Activated CD4-positive, CD25-positive, alpha-beta regulatory T cell (primary cell): ENCODE results near the gene ZNF79.
"Not testable (repeated sequence)": the region's sequence is repeated elsewhere in the genome, so short reads cannot be mapped to it uniquely, and the experiment has no call there.

Source experiments
- DNase-seq, 4 experiments: peaks; one replicate each; lab custom pipeline; 2025; lab: John Stamatoyannopoulos, UW

ZNF79 gene

DNA sequence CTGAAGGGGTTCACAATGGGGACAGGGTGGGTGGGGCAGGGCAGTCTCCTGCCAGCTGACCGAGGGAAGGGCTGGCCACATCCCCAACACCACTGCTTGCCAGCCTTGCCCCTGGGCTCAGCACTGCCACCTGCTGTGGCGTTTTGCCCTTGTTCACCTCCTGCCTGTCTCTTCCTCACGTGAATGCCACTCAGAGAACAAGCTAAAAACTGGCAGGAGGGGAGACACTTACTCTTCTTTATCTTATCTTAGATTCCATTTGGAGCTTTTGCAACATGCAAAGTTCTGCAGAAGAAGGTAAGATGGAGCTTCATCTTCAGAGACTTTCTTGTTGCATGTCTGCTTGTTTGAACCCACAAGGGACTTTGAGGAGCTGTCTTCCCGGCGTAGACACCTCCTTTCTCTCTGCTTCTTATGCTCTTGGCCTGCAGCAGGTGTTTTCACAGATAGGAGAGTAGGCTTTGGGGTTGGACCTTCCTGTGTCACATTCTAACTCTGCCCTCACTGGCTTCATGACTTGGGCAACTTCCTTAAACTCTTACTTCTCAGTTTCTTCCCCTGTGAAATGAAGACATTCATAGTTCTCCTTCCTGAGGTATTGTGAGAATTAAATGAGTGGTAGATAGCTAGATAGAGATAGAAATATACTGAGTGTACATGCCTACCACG lies 31.3 kb downstream of the ZNF79 start:
- DNase-seq = no peak

DNA sequence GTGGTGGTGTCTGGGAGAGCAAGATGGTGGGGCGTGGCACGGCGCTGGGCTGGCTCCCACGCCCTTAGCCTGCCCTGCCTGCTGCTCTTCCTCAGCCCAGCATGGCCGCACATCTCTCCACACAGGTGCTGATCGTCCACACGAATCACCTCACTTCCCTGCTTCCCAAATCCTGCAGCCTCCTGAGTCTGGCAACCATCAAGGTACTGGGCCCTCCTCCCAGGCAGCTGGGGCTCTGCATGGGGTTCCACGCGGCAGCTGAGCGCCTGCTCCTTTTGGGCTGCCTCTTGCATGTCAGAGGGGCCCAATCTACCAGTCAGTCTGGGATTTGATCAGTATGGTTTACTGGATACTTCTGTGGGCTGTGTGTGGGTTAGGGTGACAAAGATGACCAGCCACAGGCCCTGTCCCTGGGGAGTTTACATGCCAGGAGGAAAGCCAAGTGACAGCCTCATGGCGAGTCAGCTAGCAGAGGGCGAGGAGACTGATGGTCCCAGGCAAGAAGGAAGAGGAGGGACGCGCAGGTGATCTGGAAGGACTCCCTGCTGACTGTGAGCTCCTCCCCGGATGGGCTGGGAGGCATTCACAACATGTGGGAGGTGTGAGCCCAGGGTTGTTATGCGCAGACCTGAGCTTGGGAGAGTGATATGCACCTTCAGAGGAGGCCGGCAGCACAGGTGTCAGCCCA lies 33.2 kb downstream of the ZNF79 start:
- DNase-seq = no peak

DNA sequence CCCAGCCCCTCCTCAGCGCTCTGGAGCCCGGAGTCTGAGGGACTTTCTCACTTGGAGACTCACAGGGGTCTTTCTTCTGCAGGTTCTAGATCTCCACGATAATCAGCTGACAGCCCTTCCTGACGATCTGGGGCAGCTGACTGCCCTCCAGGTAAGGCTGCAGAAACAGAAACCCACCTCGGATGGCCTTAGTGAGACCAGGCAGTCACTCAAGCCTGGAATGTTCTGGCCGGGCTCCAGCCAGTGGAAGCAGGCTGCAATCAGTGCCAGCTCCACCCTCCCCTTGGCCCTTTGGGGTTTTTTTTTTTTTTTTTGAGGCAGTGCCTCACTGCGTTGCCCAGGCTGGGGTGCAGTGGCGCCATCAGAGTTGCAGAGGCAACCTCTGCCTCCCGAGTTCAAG lies 34.7 kb downstream of the ZNF79 start:
- no peak for DNase-seq

DNA sequence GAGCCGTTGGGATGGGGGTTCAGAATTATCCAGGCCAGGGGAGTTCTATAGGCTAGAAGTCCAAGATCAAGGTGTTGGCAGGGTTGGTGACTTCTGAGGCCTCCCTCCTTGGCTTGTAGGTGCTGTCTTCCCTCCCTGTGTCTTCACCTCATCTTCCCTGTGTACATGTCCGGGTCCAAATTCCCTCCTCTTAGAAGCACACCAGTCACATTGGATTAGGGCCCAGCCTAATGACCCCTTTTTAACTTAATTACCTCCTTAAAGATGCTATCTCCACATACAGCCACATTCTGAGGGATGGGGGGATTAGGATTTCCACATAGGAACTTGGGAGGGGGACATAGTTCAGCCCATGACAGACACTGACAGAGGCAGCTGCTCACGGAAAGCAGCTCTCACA lies 39.2 kb downstream of the ZNF79 start:
- no peak for DNase-seq

DNA sequence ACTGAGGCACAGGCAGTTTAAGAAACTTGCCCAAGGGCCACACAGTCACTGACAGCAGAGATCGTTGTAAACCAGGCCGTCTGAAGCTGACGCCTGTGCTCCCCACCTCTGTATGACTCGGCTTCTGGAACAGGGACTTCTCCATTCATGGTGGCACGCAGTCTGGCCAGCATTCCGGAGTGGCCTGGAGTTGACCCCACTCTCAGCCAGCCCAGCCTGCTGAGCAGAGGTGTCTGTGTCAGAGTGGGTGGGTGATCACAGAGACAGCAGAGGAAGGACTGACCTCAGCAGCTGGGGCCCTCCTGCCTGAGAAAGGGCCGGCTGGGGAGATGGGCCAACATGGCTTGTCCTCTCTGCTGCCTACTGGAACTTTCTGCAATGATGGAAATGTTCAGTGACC lies 39.7 kb downstream of the ZNF79 start:
- no peak for DNase-seq

DNA sequence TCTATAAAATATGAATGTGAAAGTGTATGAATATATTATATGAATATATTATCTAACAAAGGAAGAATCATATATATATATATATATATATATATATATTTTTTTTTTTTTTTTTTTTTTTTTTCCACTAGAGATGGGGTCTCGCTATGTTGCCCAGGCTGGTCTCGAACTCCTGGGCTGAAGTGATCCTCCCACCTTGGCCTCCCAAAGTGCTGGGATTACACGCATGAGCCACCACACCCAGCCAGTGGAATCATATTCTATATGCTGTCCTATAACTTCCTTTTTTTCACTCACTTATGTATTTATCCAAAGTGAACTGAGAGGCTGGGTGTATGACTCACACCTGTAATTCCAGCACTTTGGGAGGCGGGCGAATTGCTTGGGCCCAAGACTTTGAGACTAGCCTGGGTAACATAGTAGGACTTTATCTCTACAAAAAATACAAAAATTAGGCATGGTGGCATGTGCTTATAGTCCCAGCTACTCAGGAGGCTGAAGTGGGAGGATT lies 42.3 kb downstream of the ZNF79 start:
- not testable (repeated sequence) for DNase-seq

DNA sequence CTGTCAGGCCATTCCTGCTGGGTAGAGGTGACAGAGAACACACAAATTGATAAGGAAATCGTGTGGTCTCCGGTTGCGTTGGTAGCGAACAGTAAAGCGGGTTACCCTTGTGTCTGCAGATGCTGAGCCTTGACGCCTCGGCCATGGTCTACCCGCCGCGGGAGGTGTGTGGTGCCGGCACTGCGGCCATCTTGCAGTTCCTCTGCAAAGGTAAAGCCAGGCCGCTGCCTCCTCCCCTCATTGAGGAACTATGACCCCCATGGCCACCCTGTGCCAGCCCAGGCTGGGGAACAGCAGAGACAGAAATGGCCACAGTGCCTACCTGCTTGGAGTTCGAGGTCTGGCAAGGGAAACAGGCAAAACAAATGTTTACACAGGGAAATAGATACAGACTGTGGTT lies 43.4 kb downstream of the ZNF79 start:
- no peak for DNase-seq

DNA sequence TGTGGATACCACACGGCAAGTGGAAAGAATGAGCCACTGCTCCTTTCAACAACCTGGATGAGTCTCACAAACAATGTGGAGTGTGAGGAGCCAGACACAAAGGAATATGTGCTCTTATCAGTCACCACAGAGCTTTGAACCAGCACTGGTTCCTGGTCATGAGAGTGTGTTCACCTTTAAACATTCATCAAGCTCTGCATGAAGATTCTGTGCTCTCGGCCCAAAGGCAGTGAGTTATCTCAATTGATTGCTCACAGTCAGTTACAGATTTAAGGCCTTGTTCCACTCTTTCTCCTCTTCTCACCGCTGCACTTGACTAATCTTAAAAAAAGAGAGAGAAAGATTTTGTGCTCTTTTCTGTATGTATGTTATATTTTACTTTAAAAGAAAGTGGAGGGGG lies 46.5 kb downstream of the ZNF79 start:
- no peak for DNase-seq

DNA sequence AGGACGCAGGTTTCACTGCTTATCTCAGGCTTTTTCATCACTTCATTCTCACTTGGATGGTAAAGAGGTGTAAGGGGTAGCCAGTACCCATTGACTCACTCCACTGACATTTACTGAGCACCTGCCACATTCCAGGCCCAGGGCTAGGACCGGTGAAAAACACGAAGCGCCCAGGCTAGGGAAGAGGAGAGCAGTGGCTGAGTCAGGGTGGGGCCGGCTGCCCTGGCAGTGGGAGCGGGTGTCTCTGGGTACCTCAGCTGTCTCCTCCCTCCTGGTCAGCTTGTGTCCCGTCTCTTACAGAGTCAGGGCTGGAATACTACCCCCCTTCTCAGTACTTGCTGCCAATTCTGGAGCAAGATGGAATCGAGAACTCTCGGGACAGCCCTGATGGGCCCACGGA lies 49.3 kb downstream of the ZNF79 start:
- no peak for DNase-seq

DNA sequence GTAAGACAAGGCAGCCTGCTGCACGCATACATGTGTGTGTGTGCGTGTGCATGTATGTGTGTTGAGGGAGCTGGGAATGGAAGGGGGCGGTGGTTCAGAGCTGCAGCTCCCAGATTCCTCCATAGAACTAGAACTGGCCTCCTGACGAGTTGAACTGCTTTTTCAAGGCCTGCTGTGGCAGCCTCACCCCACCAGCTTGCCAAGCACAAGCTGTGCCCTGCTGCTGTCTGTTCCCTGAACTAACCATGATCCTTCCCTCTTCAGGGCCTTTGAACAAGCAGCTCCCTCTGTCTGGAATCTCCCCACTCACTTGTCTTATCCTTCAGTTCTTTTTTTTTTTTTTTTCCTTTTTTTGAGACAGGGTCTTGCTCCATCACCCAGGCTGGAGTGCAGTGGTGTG lies 49.8 kb downstream of the ZNF79 start:
- DNase-seq = no peak

DNA sequence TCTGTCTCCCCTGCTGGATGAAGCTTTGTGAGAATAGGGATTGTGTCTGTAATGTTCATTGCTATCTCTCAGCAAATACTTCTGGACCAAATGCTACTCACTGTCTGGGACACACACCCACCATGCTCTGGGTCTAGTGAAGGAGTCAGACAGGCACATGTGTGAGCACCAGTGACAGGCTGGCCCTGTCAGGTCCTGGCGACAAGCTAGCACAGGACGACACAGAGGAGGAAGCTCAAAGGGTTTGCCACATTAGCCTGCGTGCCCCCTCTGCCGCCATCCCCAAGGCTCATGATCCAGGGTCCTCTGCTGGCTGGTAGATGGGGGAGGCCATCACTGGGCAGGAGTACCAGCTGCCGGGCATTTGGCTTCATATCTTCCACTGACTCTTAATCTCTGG lies 50.4 kb downstream of the ZNF79 start:
- no peak for DNase-seq

DNA sequence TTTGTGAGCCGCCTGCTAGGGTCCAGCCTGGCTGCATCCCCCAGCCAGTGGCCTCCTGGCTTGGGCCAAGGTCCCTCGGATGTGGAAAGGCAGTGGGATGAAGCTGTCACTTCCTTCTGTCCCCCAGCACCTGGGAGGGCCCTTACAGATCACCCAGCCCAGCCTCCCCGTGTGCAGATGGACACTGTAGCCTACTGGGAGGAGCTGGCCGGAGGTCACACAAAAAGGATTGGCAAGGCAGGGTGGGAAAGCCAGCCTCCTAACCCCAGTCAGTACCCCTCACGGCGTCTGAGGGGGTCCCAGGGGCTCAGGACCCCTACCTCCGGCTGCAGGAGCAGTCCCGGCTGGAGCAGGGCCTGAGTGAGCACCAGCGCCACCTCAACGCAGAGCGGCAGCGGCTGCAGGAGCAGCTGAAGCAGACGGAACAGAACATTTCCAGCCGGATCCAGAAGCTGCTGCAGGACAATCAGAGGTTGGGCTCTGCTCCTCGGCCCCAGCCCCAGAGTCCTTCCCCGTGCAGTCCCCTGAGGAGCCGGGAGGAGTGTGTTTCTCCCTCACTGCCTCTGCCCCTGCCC lies 55.4 kb downstream of the ZNF79 start:
- DNase-seq = no peak

DNA sequence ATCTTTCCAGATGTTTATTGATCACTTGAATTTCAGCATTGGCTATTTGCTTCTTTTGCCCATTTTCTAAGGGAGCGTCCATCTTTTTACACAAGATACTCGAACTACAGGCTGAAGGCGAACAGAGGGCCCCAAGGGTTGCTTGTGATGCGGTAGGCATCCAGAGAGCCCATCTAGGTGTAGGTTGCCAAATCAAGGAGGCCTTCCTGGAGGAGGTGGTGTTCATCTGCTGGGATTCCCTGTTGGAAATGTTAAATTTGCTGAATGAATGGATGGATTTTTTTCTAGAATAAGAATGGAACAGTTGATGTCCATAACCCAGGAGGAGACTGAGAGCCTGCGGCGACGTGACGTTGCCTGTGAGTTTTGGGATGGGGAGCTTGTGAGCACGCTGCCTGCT lies 58.5 kb downstream of the ZNF79 start:
- DNase-seq = no peak

DNA sequence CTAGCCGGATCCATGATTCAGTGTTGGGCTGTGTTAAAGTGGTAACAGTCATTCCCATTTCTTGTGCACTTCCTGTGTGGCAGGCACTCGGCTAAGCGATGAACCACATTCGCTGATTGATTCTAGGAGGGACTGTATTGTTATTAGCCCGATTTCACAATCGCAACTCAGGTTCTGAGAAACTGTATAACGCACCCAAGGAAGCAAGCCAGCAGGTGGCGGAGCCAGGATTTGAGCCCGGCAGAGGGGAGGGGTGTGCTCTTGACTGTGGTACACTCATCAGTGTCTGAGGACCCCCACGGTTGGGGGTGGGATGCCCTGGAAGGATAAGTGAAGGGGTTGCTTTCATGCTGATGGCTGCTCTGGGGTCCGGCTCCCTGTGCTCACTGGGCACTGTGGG lies 61.8 kb downstream of the ZNF79 start:
- DNase-seq = no peak

DNA sequence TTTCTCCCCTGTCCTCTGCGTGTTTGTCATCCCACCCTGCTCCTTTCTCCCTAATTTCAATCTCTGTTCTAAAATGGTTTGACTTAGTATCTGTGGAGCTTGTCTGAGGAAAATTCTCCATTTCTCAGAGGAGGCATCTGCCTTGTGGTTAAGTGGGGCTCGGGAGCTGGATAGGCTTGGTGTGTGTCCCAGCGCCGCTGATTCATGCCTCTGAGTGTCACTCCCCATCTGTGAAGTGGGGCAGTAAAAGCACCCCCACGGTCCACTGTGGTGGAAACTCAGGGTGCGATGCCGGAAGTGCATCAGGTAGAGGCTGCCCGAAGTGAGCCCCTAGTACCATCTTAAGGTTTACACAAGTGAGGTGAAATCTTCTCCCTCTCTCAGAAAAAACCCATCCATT lies 64.8 kb downstream of the ZNF79 start:
- DNase-seq = no peak

DNA sequence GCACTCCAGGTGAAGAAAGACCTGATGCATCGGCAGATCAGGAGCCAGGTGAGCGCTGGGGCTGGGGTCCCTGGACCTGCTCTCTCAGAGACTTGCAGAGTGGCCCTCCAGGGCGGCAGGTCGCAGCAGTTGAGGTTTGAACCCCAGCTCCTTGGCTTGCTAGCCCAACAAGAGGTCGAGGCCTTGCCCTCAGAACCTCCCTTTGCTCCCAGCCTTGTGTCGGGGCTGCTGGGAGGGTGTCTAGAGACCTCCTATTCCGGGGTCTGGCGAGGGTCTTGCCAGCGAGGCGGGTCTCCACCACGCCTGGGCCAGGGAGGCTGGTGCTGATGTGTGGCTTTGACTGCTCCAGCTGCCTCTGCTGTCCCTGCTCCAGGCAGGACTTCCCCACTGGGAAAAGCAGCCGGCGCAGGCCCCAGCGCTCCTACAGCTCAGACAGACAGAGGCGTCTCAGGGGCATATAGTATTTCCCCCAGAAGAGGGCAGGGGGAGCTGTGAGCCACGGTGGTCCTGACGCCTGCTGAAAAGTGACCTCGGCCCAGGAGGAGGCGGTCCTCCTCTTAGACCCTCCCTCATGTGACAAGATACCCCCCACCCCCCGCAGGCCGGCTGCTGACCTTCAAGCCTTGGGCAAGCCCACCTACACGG lies 65.4 kb downstream of the ZNF79 start:
- DNase-seq = no peak

DNA sequence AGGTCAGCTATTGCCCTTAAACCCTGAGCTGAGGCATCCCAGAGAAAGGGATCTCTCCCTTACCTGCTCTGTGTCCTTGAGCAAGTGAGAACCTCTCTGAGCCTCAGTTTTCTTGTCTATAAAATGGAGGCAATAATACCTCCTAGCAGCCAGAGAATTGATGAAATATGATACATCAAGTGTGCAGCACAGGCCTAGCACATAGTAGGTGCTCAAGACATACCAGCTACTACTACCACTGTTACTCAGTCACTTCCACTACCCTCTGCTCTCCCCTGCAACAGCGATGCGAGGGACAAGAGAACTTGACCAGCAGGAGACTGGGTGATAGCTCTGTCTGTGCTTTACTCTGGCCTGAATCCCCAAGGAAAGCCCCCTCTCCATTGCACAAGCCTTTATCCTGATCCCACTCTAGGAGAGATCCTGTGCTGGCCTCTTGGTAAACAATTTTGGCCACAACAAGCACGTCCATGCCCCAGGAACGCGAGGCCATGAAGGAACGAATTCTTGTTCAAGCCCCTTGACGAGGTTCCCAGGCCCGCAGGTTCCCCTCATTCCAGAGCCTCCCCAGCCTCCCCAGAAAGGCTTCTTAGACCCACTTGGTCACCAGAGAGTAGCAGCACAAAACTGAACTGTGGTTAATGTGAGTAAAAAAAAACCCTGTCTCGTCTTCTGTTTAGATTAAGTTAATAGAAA lies 66.5 kb downstream of the ZNF79 start:
- DNase-seq = no peak

DNA sequence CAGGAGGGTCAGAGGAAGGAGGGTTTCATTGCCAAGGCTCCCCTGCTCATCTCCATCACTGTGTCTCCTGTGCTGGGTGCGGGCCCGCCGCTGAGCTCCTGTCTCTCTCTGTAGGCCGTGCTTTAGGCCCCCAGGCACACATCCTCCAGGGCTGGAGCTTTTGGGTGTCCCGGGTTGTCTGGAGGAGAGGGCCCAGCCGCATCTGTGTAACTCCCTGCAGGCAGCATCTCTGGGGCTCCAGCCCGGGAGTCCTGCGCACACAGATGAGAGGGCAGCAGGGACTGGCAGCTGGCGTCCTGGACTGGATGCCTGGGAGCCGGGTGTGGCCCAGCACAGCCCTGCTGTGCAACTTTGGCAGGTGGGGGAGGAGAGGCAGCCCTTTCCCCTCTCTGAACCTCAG lies 67.3 kb downstream of the ZNF79 start:
- DNase-seq = no peak

DNA sequence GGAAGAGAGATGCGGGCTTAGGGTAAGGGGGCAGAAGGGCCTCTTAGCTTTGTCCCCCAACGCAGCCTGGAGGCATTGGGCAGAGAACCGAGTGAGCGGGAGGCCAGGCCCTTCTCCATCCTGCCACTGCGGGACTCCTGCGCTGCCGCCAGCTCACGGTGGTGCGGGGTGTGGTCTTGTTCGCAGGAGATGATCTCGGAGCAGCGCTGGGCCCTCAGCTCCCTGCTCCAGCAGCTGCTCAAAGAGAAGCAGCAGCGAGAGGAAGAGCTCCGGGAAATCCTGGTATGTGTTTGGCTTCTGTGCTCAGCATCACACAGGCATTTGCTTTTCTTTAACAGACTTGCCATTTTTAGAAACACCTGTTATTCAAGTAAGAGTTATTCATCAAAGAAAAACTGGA lies 68.4 kb downstream of the ZNF79 start:
- DNase-seq = no peak

DNA sequence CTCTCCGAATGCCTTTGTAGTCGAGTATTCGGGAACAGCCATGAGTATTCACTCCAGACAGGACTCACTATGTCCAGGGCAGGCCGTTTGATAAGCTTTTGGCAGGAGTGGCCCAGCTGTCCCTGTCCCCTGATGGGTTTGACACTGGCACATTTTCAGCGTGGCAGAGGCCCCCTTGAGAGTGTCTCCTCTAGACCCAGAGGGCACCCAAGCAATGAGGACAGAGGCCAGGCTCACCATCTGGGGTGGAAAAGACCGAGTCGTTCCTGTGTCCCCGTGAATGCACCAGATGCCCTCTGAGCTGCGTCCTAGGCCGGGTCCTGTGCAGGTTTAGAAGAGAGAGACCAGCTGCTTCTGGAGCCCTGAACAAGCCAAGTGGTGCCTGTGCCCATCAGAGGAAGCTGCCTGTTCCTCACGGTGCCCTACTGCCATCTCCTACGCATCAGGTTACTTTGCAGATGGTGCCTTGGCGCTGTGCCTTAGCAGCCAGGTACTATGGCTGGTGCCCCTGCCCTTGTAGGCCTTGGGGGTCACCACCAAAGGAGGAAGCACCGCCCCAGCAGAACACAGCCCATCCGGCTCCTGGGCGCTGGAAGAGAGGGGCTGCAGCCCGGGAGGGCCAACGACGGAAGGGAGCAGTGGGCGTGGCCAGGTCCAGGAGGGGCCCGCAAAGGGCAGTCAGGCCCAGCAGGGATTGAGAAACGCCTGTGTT lies 69.6 kb downstream of the ZNF79 start:
- DNase-seq = no peak

DNA sequence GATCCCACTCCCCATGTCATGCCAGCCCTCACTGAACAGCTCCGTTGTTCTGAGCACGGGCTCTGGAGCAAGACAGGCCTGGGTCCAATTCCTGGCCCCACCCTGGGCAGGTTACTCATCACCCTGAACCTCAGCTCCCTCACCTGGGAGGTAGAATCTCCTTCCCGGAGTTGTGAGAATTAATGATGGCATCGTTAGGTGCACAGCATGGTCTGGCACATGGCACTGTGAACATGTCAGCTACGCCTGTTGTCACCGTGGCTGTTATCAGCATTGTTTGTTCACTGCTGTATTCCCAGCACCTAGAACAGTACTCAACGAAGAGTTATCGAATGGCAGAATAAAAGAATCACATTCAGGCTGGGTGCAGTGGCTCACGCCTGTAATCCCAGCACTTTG lies 70.1 kb downstream of the ZNF79 start:
- no peak for DNase-seq
